HG03060 (cell line): ENCODE data around the gene HES7.

ENCODE experiments used
- ATAC-seq: cut with Tn5 transposase; IDR thresholded peaks from one replicate; pipeline ENCODE4 v1.9.1; 2021; ENCODE audit warnings: low read depth, moderate number of reproducible peaks; ENCODE audit not compliant: unreplicated experiment

HES7 gene

DNA sequence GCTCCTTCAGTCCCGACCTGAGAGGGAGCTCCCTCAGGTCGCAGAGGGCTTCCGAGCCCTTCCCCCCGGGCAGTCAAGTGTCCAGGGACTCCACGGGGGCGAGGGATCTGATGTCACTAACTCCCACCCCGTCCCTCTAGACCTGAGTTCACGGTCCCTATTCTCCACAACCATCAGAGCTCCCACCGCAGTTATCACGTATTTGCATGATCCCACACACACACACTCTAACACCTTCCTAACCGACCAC, 32.0 kb upstream of the HES7 start:
- no peak for ATAC-seq

DNA sequence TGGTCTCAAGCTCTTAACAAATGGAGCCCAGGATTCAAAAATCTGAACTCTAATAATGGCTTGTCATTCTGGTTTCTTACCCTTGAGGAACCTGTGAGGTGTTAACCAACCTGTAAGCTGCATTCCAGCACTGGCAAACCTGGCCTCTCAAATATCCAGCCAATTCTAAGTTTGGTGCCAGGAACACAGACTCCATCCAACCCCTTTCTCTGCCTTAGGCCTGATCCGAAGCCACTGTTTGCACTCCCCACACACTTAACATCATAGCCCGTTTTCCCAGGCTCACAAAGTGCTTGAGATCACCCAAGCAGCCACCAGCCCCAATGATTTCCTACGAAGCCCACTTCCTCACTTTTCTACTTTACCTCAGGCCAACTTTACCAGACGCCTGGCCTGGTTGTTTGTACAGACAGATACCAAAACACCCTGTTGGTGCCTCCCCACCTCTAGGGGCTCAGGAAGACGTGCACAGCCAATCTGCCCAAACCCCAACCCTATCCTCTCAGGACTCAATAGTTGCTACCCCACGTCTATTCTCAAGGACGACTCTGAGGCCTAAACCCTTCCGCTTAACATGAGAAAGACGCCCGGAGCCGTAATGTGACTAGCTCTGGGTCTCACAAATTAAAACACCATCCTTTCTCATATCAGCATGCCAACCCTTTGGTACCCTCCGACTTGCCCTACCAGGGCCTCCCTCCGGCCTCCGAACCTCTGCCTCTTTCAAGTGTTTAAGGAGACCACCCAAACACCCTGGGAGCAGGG, 31.5 kb upstream of the HES7 start:
- no peak for ATAC-seq

DNA sequence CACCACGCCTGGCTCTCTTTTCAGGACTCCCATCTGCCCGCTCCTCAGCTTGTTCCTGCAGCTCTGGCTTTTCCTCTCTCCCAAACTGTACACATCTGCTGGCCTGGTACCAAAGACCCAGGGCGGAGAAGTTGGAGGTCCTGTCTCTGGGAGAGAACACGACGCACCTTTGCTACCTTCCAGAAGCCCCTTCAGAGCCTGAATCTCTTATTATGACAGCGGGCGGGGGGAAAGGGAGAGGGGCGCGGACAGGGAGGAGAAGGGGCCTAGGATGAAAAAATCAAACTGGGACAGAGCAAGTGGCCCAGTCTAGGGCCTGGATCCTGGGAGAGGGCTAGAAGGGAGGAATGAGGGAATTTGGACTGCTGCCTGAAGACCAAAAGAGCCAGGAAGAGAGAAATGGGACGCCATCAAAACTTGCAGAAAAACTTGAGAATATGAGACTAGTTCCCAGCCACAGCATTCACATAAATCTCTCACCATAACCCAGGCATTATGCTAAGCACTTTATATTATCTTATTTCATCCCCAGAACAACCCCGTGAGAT, 30.8 kb upstream of the HES7 start:
- ATAC-seq: no peak

DNA sequence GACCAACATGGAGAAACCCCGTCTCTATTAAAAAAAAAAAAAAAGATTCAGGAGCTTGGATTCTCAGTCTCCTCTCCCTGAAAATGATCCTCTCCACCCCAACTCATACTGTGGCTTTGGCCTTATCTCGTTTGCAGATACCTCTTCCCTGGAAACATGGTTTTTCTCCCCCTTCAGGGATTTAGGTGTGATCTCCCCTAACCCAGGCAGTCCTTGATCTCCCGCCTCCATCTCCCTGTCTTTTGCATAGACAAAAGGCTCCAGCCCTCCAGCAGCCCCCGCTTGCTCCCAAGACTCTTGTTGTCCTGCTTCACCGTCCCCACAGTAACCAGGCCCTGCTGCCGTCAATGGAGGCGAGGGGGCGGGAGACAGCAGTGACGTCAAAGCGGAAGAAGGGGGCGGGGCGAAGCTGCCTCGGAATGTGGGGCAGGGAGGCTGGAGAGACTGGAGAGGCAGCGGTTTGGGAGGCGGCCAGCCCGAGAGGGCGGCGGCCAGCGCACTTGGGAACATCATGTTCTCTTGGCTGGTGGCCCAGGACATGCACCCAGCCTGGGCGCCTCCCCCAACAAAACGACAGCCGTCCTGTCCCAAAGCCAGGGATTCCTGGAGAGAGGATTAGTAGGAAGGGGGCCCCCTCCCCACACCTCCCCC, 30.2 kb upstream of the HES7 start:
- no peak for ATAC-seq

DNA sequence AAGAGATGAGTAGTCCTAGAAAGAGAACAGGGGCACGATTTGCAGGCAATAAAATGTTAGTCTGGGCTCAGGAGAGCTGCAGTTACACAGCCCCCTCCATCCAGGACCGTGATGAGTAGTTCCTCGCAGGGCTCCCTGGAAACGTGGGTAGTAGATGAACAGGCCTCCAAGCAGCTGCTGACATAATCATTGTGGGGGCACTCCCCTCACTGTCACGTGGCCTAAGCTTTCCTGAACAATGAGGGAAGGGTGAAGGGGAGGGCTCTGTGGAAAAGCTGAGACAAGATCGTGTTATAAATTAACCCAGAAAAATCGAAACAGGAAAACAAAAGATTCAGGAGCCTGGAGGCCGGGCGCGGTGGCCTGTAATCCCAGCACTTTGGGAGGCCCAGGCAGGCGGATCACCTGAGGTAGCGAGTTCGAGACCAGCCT, 29.6 kb upstream of the HES7 start:
- no peak for ATAC-seq

DNA sequence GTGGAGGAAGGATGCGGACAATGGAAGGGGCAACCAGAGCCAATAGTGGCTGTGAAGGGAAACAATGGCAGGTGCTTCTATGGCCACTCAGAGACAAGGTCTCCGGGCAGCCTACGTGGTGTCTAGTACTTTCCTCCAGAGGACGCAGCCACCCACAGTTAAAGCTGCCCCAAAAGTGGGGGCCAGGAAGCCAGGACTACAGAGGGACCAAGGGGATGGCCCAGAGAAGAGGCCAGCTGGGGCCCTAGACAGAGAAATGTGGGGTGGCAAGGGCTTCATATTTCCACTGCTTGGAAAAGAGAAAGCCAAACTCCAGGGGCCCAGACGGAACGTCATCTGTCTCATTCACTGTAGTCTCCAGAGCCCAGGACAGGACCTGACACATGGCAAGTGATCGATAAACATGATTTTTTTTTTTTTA, 29.1 kb upstream of the HES7 start:
- no peak for ATAC-seq

DNA sequence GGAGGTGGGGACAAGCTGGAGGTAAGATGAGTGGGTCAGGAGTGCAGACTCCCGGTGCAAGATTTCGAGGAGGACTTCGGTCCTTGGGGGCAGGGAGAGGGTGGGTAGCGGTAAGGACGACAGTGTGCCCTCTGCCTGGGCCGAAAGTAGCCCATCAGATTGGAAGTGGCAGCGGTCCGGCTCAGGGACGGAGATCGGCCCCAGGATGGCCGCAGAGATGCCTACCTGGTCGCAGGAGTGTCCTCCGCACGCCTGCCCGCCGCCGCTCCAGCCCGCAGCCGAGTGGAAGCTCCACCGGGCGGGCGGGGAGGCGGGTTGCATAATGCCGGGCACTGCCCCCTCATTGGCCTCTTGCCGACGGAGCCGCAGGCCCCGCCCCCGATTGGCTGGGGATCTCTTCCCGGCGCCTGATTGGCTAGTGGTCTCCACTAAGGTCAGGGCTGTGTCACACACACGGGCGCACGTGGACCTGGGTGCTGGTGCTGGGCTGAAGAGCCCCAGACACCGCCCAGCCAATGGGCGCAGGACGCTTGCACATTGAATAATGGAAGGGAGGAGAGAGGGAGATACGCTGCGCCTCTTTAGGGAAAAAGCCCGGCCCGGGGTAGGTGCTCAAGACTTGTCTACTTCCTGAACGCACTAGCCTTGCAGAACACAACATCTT, 28.3 kb upstream of the HES7 start, which contains the start of gene PER1:
PER1 (minus strand) TSS at position 293 of the 664 bp plus-strand sequence. CDS start 1,698 bp downstream, outside the sequence.
- no peak for ATAC-seq

DNA sequence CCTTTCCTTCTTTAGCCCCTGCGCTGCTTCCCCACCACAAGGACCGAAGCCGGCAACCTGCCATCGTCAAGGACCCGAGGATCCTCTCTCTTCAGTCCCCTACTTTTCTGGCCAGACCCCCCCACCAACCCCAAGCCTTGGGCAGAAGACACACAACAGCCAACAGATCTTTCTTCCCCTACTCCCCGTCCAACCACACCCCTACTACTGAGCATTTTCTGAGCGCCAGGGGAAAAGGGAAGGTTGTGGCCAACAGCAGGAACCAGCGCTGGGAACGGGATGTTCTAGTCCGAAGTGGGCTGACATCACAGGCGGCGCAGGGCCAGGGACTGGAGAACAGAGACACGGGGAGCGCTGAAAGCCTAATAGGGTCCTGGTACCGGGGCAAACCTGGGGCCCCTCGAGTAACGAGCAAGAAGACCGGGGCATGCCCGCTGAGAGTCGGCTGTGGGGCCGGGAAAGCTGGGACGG, 27.8 kb upstream of the HES7 start:
- ATAC-seq: no peak

DNA sequence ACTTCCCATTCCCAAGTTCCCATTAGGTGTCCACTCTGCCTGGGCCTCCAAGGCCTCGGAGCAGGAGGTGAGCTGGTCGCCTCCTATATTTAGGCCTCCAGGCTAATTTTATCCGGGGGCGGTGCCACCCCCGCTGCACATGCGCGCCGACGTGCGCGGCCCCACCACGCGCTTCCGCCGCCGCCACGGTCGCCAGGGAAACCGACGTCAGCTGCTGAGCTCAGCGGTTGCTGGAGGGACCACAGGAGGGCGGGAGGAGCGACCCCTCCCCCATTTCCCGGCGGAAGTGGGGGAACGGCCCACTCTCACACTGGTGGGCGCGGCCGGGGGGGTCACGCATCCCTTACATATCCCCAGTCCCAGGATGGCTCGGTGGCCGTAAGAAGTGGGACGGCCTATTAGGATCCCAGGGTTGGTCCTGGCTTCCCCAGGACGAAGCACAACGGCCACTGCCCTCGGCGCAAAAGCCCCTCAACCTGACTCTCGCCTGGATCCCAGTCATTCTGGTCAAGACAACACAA, 27.3 kb upstream of the HES7 start:
- ATAC-seq: no peak

DNA sequence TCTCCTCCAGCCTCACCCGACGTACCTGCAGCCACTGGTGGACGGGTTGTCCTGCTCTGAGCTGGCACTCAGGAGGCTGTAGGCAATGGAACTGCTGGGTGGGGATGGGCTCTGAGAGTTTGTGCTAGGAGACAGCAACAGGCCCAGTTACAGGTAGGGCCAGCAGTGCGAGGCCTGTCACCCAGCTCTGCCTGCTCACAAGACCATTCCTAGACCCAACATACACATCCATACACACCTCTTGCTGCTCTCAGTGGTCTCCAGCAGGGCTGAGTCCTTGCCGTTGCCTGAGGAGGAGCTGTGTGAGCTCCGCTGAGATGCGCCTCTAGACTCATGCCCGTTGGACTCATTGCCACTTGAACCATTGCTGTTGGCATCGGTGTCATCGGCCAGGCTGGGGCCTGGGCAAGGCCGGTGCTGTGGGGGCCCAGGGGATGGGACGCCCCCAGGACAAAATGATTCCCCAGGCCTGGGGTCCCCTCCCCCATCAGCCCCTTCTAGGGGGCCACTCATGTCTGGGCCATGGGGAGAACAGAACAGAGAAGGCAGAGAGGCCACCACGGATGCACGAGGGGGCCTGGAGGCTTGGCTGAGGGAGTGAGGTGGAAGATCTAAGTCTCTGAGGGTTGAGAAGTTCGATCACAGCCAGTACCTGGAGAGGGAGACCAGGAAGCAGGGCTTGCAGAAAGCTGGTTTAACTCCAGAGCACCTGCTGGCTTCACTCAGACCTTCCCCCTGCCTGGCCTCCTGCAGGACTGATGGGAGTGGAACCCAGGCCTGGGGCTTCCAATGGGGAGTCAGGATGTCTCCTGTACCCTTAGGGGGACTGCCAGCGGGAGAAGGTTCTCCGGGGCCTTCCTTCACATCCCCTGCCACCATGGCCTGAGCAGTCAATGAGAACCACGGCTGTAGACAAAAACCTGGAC, 26.6 kb upstream of the HES7 start:
- no peak for ATAC-seq

DNA sequence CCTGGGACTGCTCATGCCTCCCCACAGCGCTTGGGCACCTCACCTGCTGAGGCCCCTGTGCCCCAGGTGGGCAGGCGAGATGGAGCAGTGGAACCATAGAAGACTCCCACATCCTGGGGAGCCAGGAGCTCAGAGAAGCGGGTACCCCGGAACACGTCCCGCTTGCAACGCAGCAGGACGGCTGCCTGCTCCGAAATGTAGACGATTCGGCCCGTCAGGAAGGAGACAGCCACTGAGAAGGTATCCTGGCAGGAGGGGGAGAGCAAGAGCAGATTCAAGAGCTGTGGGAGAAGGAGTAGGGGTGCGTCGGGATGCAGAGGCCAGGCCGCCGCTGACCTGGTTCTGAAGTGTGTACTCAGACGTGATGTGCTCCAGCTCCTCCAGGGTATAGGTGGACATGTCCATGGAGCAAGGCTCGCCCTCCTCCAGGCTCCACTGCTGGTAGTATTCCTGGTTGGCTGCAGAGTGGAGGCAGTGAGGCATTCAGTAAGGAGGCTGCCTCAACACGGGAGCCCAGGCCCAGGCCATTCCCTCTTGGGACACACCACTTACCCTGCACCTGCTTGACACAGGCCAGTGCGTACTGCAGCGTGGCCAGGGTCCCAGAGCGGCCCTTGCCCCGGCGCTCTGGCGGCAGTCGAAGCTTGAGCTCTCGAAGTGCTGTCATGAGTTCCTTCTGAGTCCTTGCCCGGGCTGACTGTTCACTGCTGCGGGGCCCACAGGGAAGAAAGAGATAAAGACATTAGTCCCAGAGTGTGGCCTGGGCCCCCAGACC, 25.7 kb upstream of the HES7 start:
- no peak for ATAC-seq

DNA sequence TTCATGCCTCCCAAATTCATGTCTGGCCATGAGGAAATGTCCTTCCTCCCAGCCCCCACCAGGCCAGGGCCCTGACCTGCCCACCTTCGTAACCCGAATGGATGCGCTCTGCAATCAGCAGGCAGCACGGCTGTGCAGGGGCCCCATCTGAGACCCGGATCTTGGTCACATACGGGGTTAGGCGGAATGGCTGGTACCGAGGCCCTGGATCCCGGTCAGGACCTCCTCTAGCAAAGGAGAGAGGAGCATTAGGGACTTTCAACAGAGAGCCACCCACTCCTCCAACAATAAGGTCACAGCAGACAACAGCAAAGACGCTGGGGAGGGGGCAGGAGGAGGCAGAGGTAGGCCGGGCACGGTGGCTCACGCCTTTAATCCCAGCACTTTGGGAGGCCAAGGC, 24.7 kb upstream of the HES7 start:
- ATAC-seq: no peak

DNA sequence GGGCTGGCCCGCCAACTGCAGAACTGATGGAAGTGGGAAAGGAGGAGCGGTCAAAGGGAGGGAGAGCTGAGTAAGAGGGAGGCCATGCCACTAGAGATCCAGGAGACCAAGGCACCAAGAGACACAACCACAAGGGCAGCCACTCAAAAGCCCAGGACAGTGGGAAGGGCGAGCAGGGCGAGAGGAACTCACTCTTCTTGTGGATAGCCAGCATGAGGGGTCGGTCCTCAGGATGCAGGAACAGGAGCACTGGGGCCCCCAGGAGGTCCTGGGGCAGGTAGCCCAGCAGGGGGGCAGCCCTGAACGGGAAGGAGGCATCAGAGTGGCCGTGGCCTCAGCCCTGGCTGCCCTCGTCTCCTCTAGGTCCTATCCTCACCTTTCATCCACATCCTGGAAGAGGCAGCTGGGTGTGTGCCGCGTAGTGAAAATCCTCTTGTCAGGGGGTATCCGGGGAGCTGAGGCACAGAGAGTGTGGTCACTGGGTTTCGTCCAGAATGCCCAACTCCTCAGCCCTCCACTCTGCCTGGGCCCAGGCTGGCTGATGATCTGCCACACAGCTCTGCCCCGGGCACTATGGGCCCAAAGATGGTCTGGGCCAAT, 24.0 kb upstream of the HES7 start:
- no peak for ATAC-seq

DNA sequence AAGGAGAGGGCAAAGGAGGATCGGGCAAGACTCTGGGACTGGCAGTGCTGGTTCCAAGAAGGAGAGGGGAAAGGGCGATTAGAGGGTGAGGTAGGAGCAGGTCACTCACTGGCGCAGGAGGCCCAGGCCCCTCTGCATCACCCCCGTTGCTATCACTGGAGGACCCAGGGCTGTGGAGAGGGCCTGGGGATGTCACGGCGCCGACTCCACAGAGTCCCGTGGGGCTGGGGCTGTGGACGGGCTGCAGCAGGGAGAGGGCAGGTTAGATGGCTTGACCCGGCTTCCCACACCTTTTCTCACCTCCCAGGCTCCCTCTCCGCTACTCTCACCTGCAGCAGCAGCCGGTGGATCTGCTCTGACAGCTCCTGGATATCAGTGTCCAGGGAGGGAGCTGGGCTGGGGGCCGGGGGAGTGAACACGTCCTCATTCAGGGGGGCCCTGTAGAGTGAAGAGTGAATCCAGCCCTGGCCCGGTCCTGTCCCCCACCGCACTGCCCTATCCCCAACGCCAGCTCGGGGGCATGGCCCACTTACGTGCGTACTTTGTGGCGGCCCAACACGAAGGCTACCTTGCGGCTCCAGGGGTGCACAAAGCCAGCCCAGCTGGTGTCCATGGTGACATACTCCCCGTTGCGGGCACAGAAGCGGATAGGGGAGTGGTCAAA, 23.4 kb upstream of the HES7 start:
- no peak for ATAC-seq

DNA sequence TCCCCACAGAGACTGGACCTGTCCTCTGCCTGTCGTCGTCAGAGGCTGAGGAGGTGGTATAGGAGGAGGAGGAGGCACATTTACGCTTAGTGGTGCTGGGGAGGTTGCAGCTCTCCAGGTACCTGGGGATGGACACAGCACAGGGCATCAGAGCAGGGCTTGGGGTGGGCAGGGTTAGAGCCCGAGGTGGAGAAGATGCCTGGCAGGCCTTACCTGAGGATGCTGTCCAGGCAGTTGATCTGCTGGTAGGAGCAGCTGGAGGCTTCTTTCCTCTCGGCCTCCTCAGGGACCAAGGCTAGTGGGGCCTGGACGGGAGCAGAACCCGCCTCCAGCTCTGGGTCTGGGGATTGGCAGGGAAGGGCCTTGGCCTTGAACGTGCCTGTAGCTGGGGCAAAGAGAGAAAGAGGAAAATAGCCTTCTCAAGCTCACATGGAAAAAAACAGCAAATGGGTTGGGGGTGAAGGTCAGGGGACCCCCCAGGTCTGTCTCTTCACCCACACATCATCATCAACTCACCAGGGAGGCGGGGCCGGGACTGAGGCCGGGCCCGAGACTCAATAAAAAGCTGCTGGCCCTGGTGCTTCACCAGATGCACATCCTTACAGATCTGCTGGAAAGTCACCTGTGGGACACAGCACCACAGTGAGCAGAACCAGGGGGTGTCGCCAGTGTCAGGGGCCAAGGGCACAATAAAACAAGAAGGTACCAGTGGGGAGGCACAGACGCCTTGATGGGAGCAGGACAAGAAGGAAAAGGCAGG, 22.7 kb upstream of the HES7 start:
- no peak for ATAC-seq

DNA sequence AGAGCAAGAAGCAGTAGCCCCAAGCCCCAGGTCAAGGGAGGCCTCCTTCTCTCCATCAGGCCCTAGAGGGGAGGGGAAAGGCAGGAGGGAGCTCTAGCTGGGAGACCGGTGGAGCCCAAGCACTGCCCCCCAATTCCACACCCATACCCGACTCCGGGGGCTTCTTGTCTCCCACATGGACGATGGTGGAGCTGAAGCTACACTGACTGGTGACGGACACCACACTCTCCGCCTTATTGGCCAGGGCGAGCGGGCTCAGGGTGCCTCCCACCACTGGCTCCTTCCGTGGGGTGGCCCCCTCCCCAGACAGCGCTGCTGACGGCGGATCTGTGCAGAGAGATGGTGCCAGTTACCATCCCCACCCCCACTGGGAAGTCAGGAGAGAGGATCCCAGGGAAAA, 21.9 kb upstream of the HES7 start:
- ATAC-seq: no peak

DNA sequence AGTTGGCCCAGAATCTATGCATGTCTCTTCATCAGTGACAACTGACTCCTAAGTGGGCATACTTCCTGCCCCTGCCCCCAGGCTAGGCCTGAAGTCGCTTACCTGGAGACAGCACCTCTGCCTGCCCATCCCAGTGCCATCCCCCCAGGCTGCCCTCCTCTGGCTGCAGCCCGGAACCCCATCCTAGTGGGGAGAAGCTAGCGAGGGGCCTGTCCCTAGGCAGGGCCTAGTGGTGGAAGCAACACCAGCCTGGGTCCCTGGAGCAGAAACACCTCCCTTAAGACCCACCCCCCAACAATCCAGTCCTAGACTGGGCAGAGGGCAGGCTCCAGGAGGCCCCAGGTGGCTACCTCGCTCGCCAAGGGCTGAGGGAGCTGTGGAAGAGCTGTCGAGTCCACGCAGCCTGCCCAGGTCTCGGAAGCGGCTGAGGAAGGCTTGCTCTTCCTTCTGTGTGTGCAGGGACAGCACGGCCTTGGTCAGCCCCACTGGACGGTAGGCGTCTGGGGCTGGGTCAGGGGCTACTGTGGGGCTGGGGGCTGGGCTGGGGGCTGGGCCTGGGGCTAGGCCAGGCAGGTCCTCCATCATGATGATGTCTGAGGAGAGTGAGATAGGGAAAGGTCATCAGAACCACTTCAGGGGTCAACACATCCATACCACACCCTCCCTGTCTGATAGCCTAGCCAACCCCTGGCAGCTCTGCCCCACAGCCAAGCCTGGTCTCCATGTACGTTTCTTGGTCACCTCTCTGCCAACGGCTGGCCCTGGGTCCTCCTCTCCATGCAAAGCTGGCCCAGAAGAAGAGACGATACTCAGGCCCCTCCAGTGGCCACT, 20.7 kb upstream of the HES7 start:
- ATAC-seq: no peak
